ENCODE results near the gene DCC. TPM values are rescaled to one million over a fixed set of nuclear protein-coding genes. Genes with fewer than 3 reads are reported as not detected.

DCC gene
- total RNA-seq, 1 experiment from 2014 or later, result 0.72 TPM

DNA sequence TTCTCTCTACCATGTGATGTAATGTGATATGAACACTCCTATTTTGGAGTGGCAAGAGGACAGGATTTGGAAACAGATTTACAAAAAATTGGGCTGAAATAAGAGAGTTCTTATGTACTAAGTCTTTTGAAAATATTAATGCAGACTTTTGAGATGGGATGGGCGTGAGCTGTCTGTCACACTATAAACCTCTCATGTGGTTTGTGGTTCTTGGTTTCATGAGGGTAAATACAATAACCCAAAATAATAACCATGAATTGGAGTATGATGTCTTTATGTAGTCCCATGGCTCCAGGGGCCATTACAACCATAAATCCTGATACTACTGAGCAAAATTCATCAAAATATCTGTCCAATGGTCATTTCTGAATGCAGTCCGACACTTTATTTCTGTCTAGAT is 1216.5 kb downstream of the DCC start:
- H3K27me3 Mint-ChIP-seq (ENCODE audit: low read depth), result no peaks in the 10 kb centered on the region
- ChIA-PET CTCF (no interaction called here), POLR2A (no interaction called here)
- H3K36me3 Mint-ChIP-seq, result peaks cover 14% of the 10 kb centered on the region
- peaks cover 20% of the 10 kb centered on the region for H3K9me3 Mint-ChIP-seq
- TF ChIP-seq STAT6 (CRISPR knock-in tag; conservative IDR thresholded peaks at IDR 0.05; ENCODE audit: low read depth) (no peak), RORB (CRISPR knock-in tag; IDR thresholded peaks at IDR 0.05) (no peak), ZNF138 (CRISPR knock-in tag; conservative IDR thresholded peaks at IDR 0.05) (no peak), ZNF317 (CRISPR knock-in tag; IDR thresholded peaks at IDR 0.05; ENCODE audit: borderline replicate concordance, low read depth) (no peak), ZNF232 (CRISPR knock-in tag; IDR thresholded peaks at IDR 0.05) (no peak), CBFB (CRISPR knock-in tag; IDR thresholded peaks at IDR 0.05; ENCODE audit: low read depth) (no peak), SMAD3 (CRISPR knock-in tag; IDR thresholded peaks at IDR 0.05; ENCODE audit: borderline replicate concordance) (no peak), AFF4 (CRISPR knock-in tag; IDR thresholded peaks at IDR 0.05; ENCODE audit: borderline replicate concordance) (no peak)
- ATAC-seq (no peak), DNase-seq (ENCODE audit: low spot score) (no peak)
- no peak overlapping the region for H3K4me3 Mint-ChIP-seq
- H3K4me1 Mint-ChIP-seq, result peaks cover 5% of the 10 kb centered on the region; the same call in 1 of the 2 replicates
- no peak overlapping the region for H3K27ac Mint-ChIP-seq

- peaks cover 14% of the 10 kb centered on the region for H3K36me3 Mint-ChIP-seq
- H3K4me1 Mint-ChIP-seq, result peaks cover 7% of the 10 kb centered on the region
- H3K9me3 Mint-ChIP-seq, result peaks cover 27% of the 10 kb centered on the region
- ChIA-PET CTCF (no interaction called here), POLR2A (no interaction called here)
- H3K4me3 Mint-ChIP-seq, result no peak overlapping the region
- no peak for DNase-seq (ENCODE audit: low spot score)
- ATAC-seq, result no peak
- H3K27me3 Mint-ChIP-seq (ENCODE audit: low read depth), result no peaks in the 10 kb centered on the region
- no peak overlapping the region for H3K27ac Mint-ChIP-seq
- TF ChIP-seq ZNF281 (CRISPR knock-in tag; IDR thresholded peaks at IDR 0.05) (no peak), TEAD1 (CRISPR knock-in tag; IDR thresholded peaks at IDR 0.05) (no peak), FOXP4 (CRISPR knock-in tag; IDR thresholded peaks at IDR 0.05) (no peak), NFYB (CRISPR knock-in tag; conservative IDR thresholded peaks at IDR 0.05; ENCODE audit: low read depth) (no peak), CTCF (IDR thresholded peaks at IDR 0.05) (no peak), AFF4 (CRISPR knock-in tag; IDR thresholded peaks at IDR 0.05; ENCODE audit: borderline replicate concordance) (no peak), NR1H2 (CRISPR knock-in tag; IDR thresholded peaks at IDR 0.05) (no peak), PRRX2 (CRISPR knock-in tag; IDR thresholded peaks at IDR 0.05) (no peak)
- TF ChIP-seq, protein P1, sequence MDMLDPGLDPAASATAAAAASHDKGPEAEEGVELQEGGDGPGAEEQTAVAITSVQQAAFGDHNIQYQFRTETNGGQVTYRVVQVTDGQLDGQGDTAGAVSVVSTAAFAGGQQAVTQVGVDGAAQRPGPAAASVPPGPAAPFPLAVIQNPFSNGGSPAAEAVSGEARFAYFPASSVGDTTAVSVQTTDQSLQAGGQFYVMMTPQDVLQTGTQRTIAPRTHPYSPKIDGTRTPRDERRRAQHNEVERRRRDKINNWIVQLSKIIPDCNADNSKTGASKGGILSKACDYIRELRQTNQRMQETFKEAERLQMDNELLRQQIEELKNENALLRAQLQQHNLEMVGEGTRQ (CRISPR knock-in tag; IDR thresholded peaks at IDR 0.05), result no peak
Measured at GRCh38 chr18:53560546-53560945, 1220.5 kb downstream of the DCC start.
